Liver (tissue), 9 donors: Measurements from ENCODE around the gene UPF1. TPM values are rescaled to one million over a fixed set of nuclear protein-coding genes. Genes with fewer than 3 reads are reported as not detected.

Experiments used
- DNase-seq: peaks from one replicate; pipeline ENCODE4 v3.0.0-alpha.2; 2017; ENCODE audit warnings: low spot score
- H3K27ac ChIP-seq, 2 donors: one replicate each; pipeline ENCODE4 v1.7.0; 2013; ENCODE audit warnings: inconsistent platforms in 2 of 2, low read length in 2 of 2, control low read depth in 1 of 2, low read depth in 1 of 2, mild to moderate bottlenecking in 1 of 2
- H3K27me3 ChIP-seq, 4 donors: one replicate each; pipeline versions ENCODE4 v1.6.1 to v1.7.0; 2013; ENCODE audit warnings: low read length in 3 of 4, inconsistent platforms in 1 of 4, mild to moderate bottlenecking in 1 of 4, moderate library complexity in 1 of 4; ENCODE audit not compliant: control insufficient read depth in 4 of 4, insufficient read depth in 4 of 4
- H3K36me3 ChIP-seq, 4 donors: one replicate each; pipeline versions ENCODE4 v1.6.1 to v1.7.0; 2013; ENCODE audit warnings: low read length in 3 of 4, mild to moderate bottlenecking in 3 of 4, low read depth in 1 of 4, moderate library complexity in 1 of 4; ENCODE audit not compliant: control insufficient read depth in 4 of 4, insufficient read depth in 3 of 4
- H3K4me1 ChIP-seq, 4 donors: one replicate each; pipeline versions ENCODE4 v1.6.1 to v1.7.0; 2013; ENCODE audit warnings: low read length in 3 of 4, mild to moderate bottlenecking in 3 of 4, moderate library complexity in 1 of 4; ENCODE audit not compliant: control insufficient read depth in 4 of 4, insufficient read depth in 4 of 4
- H3K4me3 ChIP-seq, 3 donors: one replicate each; pipeline versions ENCODE4 v1.6.1 to v1.7.0; 2013; ENCODE audit warnings: low read length in 3 of 3, control low read depth in 1 of 3, low read depth in 1 of 3, mild to moderate bottlenecking in 1 of 3
- H3K9ac ChIP-seq, 2 donors: one replicate each; pipeline ENCODE4 v1.7.0; 2013; ENCODE audit warnings: low read length in 2 of 2, mild to moderate bottlenecking in 2 of 2, moderate library complexity in 2 of 2, control low read depth in 1 of 2, low read depth in 1 of 2
- H3K9me3 ChIP-seq, 4 donors: one replicate each; pipeline versions ENCODE4 v1.6.1 to v1.7.0; 2013; ENCODE audit warnings: low read length in 3 of 4; ENCODE audit not compliant: control insufficient read depth in 4 of 4
- ATF3 ChIP-seq: IDR thresholded peaks from 2 replicates; pipeline ENCODE4 v1.6.1; 2016; ENCODE audit warnings: antibody characterized with exemption
- EGR1 ChIP-seq, 2 donors: IDR thresholded peaks; 2 replicates each; pipeline ENCODE4 v1.6.1; 2016 to 2018; ENCODE audit warnings: antibody characterized with exemption in 2 of 2, low read depth in 2 of 2
- FOXA1 ChIP-seq: IDR thresholded peaks from 2 replicates; pipeline ENCODE4 v1.6.1; 2016; ENCODE audit warnings: antibody characterized with exemption
- FOXA2 ChIP-seq: IDR thresholded peaks from 2 replicates; pipeline ENCODE4 v1.6.1; 2016; ENCODE audit warnings: antibody characterized with exemption
- GABPA ChIP-seq, 2 donors: IDR thresholded peaks in 1 of 2; conservative IDR thresholded peaks in 1 of 2; 2 replicates each; pipeline ENCODE4 v1.6.1; 2016; ENCODE audit warnings: antibody characterized with exemption in 2 of 2, mild to moderate bottlenecking in 1 of 2, moderate library complexity in 1 of 2
- HNF4A ChIP-seq, 2 donors: conservative IDR thresholded peaks; 2 replicates each; pipeline ENCODE4 v1.6.1; 2016; ENCODE audit warnings: antibody characterized with exemption in 2 of 2, mild to moderate bottlenecking in 2 of 2
- HNF4G ChIP-seq: IDR thresholded peaks from 2 replicates; pipeline ENCODE4 v1.6.1; 2016; ENCODE audit warnings: antibody characterized with exemption
- JUND ChIP-seq, 2 donors: IDR thresholded peaks; 2 replicates each; pipeline ENCODE4 v1.6.1; 2016; ENCODE audit warnings: antibody characterized with exemption in 2 of 2
- MAX ChIP-seq: IDR thresholded peaks from 2 replicates; pipeline ENCODE4 v1.6.1; 2016; ENCODE audit warnings: antibody characterized with exemption
- NR2F2 ChIP-seq: IDR thresholded peaks from 2 replicates; pipeline ENCODE4 v1.6.1; 2016; ENCODE audit warnings: antibody characterized with exemption
- RAD21 ChIP-seq, 2 donors: IDR thresholded peaks; 2 replicates each; pipeline ENCODE4 v1.6.1; 2016; ENCODE audit warnings: antibody characterized with exemption in 2 of 2, mild to moderate bottlenecking in 2 of 2
- RXRA ChIP-seq, 2 donors: IDR thresholded peaks; 2 replicates each; pipeline ENCODE4 v1.6.1; 2017 to 2018; ENCODE audit warnings: antibody characterized with exemption in 2 of 2, mild to moderate bottlenecking in 1 of 2
- SP1 ChIP-seq: IDR thresholded peaks from 2 replicates; pipeline ENCODE4 v1.6.1; 2018; ENCODE audit warnings: antibody characterized with exemption, mild to moderate bottlenecking
- TAF1 ChIP-seq: conservative IDR thresholded peaks from 2 replicates; pipeline ENCODE4 v1.6.1; 2016; ENCODE audit warnings: antibody characterized with exemption, mild to moderate bottlenecking
- YY1 ChIP-seq: IDR thresholded peaks from 2 replicates; pipeline ENCODE4 v1.6.1; 2016; ENCODE audit warnings: antibody characterized with exemption, mild to moderate bottlenecking
- WGBS: extraction: QIAGEN DNeasy Blood & Tissue Kit; methylation state at CpG from one replicate; pipeline ENCODE4 v1.1.7; 2013; 5-methylcytosine and 5-hydroxymethylcytosine counted together
- polyA plus RNA-seq, 2 donors: library from polyadenylated mRNA; stranded (reverse) in 1 of 2; unstranded in 1 of 2; fragments of 200-250 nt in 1 of 2; fragments of >200 nt in 1 of 2; fragmentation: Nextera tagmentation in 1 of 2; extraction: Ambion mirVana in 1 of 2; gene quantifications; one replicate each; pipeline versions ENCODE4 v1.2.1 to v1.2.3, GENCODE V29; 2013 to 2015
- total RNA-seq, 2 donors: library from RNA; depleted of rRNA; stranded (reverse); fragments of >200 nt; gene quantifications; one replicate each; pipeline ENCODE4 v1.2.3, GENCODE V29; 2014
- TF ChIP-seq, protein P1 (sequence below): fragments of 150-350 bp; IDR thresholded peaks from 2 replicates; pipeline ENCODE4 v1.5.1; 2017; ENCODE audit warnings: improper control_type of control experiment, low read depth, low read length; ENCODE audit not compliant: missing input control
- TF ChIP-seq, protein P2 (sequence below): IDR thresholded peaks from 2 replicates; pipeline ENCODE4 v1.6.1; 2016; ENCODE audit warnings: antibody characterized with exemption, mild to moderate bottlenecking
- TF ChIP-seq, protein P3 (sequence below): IDR thresholded peaks from 2 replicates; pipeline ENCODE4 v1.6.1; 2016; ENCODE audit warnings: antibody characterized with exemption
- donor health status: healthy.
- donor health status: healthy.
- donor health status: healthy.
- donor health status: healthy.
- donor health status: healthy.

The UPF1 gene
- total and polyA plus RNA-seq, 4 donors = 5.7 to 51.0 (median 35.2) TPM

- WGBS = 92% methylated on average over 15 of the region's 15 CpGs
- Histone ChIP-seq H3K4me3 (no peak overlapping the region), H3K9ac (no peak overlapping the region), H3K36me3 (no peaks in the 10 kb centered on the region), H3K27ac (no peak overlapping the region), H3K4me1 (no peaks in the 10 kb centered on the region), H3K9me3 (no peaks in the 10 kb centered on the region), H3K27me3 (no peaks in the 10 kb centered on the region)
- TF ChIP-seq YY1 (no peak), ATF3 (no peak), HNF4G (no peak), SP1 (no peak), JUND (IDR thresholded peaks at IDR 0.05) (no peak), MAX (no peak), RXRA (IDR thresholded peaks at IDR 0.05) (no peak), NR2F2 (no peak), TAF1 (no peak), HNF4A (conservative IDR thresholded peaks at IDR 0.05) (no peak)
- TF ChIP-seq, protein P1, sequence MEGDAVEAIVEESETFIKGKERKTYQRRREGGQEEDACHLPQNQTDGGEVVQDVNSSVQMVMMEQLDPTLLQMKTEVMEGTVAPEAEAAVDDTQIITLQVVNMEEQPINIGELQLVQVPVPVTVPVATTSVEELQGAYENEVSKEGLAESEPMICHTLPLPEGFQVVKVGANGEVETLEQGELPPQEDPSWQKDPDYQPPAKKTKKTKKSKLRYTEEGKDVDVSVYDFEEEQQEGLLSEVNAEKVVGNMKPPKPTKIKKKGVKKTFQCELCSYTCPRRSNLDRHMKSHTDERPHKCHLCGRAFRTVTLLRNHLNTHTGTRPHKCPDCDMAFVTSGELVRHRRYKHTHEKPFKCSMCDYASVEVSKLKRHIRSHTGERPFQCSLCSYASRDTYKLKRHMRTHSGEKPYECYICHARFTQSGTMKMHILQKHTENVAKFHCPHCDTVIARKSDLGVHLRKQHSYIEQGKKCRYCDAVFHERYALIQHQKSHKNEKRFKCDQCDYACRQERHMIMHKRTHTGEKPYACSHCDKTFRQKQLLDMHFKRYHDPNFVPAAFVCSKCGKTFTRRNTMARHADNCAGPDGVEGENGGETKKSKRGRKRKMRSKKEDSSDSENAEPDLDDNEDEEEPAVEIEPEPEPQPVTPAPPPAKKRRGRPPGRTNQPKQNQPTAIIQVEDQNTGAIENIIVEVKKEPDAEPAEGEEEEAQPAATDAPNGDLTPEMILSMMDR = no peak
- TF ChIP-seq, protein P2, sequence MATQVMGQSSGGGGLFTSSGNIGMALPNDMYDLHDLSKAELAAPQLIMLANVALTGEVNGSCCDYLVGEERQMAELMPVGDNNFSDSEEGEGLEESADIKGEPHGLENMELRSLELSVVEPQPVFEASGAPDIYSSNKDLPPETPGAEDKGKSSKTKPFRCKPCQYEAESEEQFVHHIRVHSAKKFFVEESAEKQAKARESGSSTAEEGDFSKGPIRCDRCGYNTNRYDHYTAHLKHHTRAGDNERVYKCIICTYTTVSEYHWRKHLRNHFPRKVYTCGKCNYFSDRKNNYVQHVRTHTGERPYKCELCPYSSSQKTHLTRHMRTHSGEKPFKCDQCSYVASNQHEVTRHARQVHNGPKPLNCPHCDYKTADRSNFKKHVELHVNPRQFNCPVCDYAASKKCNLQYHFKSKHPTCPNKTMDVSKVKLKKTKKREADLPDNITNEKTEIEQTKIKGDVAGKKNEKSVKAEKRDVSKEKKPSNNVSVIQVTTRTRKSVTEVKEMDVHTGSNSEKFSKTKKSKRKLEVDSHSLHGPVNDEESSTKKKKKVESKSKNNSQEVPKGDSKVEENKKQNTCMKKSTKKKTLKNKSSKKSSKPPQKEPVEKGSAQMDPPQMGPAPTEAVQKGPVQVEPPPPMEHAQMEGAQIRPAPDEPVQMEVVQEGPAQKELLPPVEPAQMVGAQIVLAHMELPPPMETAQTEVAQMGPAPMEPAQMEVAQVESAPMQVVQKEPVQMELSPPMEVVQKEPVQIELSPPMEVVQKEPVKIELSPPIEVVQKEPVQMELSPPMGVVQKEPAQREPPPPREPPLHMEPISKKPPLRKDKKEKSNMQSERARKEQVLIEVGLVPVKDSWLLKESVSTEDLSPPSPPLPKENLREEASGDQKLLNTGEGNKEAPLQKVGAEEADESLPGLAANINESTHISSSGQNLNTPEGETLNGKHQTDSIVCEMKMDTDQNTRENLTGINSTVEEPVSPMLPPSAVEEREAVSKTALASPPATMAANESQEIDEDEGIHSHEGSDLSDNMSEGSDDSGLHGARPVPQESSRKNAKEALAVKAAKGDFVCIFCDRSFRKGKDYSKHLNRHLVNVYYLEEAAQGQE = no peak
- TF ChIP-seq, protein P3, sequence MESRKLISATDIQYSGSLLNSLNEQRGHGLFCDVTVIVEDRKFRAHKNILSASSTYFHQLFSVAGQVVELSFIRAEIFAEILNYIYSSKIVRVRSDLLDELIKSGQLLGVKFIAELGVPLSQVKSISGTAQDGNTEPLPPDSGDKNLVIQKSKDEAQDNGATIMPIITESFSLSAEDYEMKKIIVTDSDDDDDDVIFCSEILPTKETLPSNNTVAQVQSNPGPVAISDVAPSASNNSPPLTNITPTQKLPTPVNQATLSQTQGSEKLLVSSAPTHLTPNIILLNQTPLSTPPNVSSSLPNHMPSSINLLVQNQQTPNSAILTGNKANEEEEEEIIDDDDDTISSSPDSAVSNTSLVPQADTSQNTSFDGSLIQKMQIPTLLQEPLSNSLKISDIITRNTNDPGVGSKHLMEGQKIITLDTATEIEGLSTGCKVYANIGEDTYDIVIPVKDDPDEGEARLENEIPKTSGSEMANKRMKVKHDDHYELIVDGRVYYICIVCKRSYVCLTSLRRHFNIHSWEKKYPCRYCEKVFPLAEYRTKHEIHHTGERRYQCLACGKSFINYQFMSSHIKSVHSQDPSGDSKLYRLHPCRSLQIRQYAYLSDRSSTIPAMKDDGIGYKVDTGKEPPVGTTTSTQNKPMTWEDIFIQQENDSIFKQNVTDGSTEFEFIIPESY = no peak
- DNase-seq = no peak
Measured at GRCh38 chr19:18804139-18804601, 27.6 kb upstream of the UPF1 start.

GRCh38 chr19:18804643-18805042 is 27.1 kb upstream of the UPF1 start:
- no peak overlapping the region for H3K4me3 ChIP-seq
- no peaks in the 10 kb centered on the region for H3K27me3 ChIP-seq
- 95% methylated on average over 8 of the region's 8 CpGs for WGBS
- H3K9ac ChIP-seq = no peak overlapping the region
- H3K27ac ChIP-seq = no peak overlapping the region
- no peaks in the 10 kb centered on the region for H3K4me1 ChIP-seq
- DNase-seq = no peak
- H3K36me3 ChIP-seq = no peaks in the 10 kb centered on the region
- no peaks in the 10 kb centered on the region for H3K9me3 ChIP-seq
- TF ChIP-seq HNF4G = no peak
- no peak for TF ChIP-seq ATF3
- TF ChIP-seq SP1 = no peak
- no peak for TF ChIP-seq TAF1
- TF ChIP-seq NR2F2 = no peak
- no peak for TF ChIP-seq RAD21 (IDR thresholded peaks at IDR 0.05)
- no peak for TF ChIP-seq GABPA (IDR thresholded peaks at IDR 0.05 in 1 of 2, conservative IDR thresholded peaks at IDR 0.05 in 1 of 2)
- TF ChIP-seq JUND (IDR thresholded peaks at IDR 0.05) = no peak
- no peak for TF ChIP-seq MAX
- no peak for TF ChIP-seq FOXA2
- no peak for TF ChIP-seq EGR1 (IDR thresholded peaks at IDR 0.05; ENCODE audit: low read depth in 2 of 2)
- TF ChIP-seq, protein P3 = no peak
- TF ChIP-seq FOXA1 = no peak
- TF ChIP-seq YY1 = no peak
- TF ChIP-seq, protein P2 = no peak
